ENCODE results near the gene GGA1. TPM values are rescaled to one million over a fixed set of nuclear protein-coding genes. Genes with fewer than 3 reads are reported as not detected.
A peak's percentile ranks its signal among the peaks of the same experiment; 100 is the strongest.

Gene GGA1
- total and polyA plus RNA-seq, 2 donors (not counting 1 experiment from before 2014, with no cell fraction given): 18.0 to 27.9 TPM

DNA sequence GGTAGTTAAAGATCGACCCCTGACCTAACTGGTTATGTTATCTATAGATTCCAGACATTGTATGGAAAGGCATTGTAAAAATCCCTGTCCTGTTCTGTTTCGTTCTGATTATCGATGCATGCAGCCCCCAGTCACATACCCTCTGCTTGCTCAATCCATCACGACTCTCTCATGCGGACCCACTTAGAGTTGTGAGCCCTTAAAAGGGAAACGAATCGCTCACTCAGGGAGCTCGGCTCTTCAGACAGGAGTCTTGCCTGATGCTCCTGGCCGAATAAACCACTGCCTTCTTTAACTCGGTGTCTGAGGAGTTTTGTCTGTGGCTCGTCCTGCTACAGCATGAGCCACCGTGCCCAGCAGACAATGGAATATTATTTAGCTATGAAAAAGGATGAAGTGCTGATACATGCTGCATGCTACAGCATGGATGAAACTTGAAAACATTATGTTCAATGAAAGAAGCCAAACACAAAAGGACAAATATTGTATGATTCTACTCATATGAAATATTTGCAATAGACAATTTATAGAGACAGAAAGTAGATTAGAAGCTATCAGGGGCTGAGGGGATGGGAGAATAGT, 16.7 kb upstream of the GGA1 start:
- no peak overlapping the region for H3K27ac ChIP-seq (ENCODE audit: insufficient read depth, low read length)
- H3K36me3 ChIP-seq (ENCODE audit: control insufficient read depth, insufficient read depth, low read length): no peaks in the 10 kb centered on the region
- no peak overlapping the region for H3K4me2 ChIP-seq (ENCODE audit: extremely low read depth, insufficient read depth, low read length)
- H3K27me3 ChIP-seq (ENCODE audit: control insufficient read depth, insufficient read depth, low read length): peaks cover 2% of the 10 kb centered on the region
- H3K4me3 ChIP-seq (replicated peaks in 1 of 4; ENCODE audit: control extremely low read depth in 1 of 4, insufficient read depth in 1 of 4, low read depth in 3 of 4, low read length in 4 of 4): peak overlapping the region in 2 of 4 experiments; percentile 22 to 32
- no peak overlapping the region for H3K9ac ChIP-seq (ENCODE audit: insufficient read depth, low read length)
- H2AFZ ChIP-seq (ENCODE audit: low read length): no peak overlapping the region
- no peaks in the 10 kb centered on the region for H3K9me3 ChIP-seq (ENCODE audit: control insufficient read depth, insufficient read depth, low read depth, low read length)
- H3K79me2 ChIP-seq (ENCODE audit: control insufficient read depth, insufficient read depth, low read length): no peaks in the 10 kb centered on the region
- no peaks in the 10 kb centered on the region for H4K20me1 ChIP-seq (ENCODE audit: control insufficient read depth, extremely low read depth, insufficient read depth, low read length)
- no peak for DNase-seq (ENCODE audit: low read depth in 2 of 2)
- peaks cover 8% of the 10 kb centered on the region for H3K4me1 ChIP-seq (ENCODE audit: control insufficient read depth, extremely low read depth, insufficient read depth, low read length)
- TF ChIP-seq, protein P1, sequence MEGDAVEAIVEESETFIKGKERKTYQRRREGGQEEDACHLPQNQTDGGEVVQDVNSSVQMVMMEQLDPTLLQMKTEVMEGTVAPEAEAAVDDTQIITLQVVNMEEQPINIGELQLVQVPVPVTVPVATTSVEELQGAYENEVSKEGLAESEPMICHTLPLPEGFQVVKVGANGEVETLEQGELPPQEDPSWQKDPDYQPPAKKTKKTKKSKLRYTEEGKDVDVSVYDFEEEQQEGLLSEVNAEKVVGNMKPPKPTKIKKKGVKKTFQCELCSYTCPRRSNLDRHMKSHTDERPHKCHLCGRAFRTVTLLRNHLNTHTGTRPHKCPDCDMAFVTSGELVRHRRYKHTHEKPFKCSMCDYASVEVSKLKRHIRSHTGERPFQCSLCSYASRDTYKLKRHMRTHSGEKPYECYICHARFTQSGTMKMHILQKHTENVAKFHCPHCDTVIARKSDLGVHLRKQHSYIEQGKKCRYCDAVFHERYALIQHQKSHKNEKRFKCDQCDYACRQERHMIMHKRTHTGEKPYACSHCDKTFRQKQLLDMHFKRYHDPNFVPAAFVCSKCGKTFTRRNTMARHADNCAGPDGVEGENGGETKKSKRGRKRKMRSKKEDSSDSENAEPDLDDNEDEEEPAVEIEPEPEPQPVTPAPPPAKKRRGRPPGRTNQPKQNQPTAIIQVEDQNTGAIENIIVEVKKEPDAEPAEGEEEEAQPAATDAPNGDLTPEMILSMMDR (conservative IDR thresholded peaks at IDR 0.05 in 1 of 2, IDR thresholded peaks at IDR 0.05 in 1 of 2; ENCODE audit: low read depth in 1 of 2, low read length in 2 of 2): no peak
- no peak for TF ChIP-seq EZH2 (IDR thresholded peaks at IDR 0.05; ENCODE audit: low read length, missing control alignments)

DNA sequence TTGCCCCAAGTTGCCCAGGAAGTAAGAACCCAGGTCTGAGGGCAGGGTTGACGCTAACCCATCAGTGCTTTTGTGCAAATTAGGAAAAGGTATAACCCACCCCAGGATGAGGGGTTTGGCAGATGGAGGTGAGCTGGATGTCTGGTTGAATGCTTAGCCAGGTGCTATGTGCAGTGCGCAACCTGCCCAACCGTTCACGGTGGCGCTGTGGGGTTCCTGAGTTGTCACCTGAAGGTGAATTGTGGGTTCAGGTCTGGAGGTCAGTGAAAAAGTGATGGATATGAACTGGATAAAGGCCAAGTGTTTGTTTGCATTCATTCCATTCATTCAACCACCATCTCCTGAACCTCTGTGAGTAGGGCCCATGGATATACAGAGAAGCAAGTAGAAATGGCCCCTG, 14.4 kb upstream of the GGA1 start:
- H3K4me2 ChIP-seq (ENCODE audit: extremely low read depth, insufficient read depth, low read length): no peak overlapping the region
- H3K36me3 ChIP-seq (ENCODE audit: control insufficient read depth, insufficient read depth, low read length): no peaks in the 10 kb centered on the region
- H4K20me1 ChIP-seq (ENCODE audit: control insufficient read depth, extremely low read depth, insufficient read depth, low read length): no peaks in the 10 kb centered on the region
- H3K4me1 ChIP-seq (ENCODE audit: control insufficient read depth, extremely low read depth, insufficient read depth, low read length): peaks cover 8% of the 10 kb centered on the region
- no peak overlapping the region for H3K4me3 ChIP-seq (replicated peaks in 1 of 4; ENCODE audit: control extremely low read depth in 1 of 4, insufficient read depth in 1 of 4, low read depth in 3 of 4, low read length in 4 of 4)
- H3K9me3 ChIP-seq (ENCODE audit: control insufficient read depth, insufficient read depth, low read depth, low read length): no peaks in the 10 kb centered on the region
- TF ChIP-seq EZH2 (IDR thresholded peaks at IDR 0.05; ENCODE audit: low read length, missing control alignments): no peak
- TF ChIP-seq, protein P1 (conservative IDR thresholded peaks at IDR 0.05 in 1 of 2, IDR thresholded peaks at IDR 0.05 in 1 of 2; ENCODE audit: low read depth in 1 of 2, low read length in 2 of 2): no peak
- no peaks in the 10 kb centered on the region for H3K79me2 ChIP-seq (ENCODE audit: control insufficient read depth, insufficient read depth, low read length)
- no peak overlapping the region for H3K9ac ChIP-seq (ENCODE audit: insufficient read depth, low read length)
- H2AFZ ChIP-seq (ENCODE audit: low read length): no peak overlapping the region
- no peaks in the 10 kb centered on the region for H3K27me3 ChIP-seq (ENCODE audit: control insufficient read depth, insufficient read depth, low read length)
- no peak overlapping the region for H3K27ac ChIP-seq (ENCODE audit: insufficient read depth, low read length)
- DNase-seq (ENCODE audit: low read depth in 2 of 2): no peak

DNA sequence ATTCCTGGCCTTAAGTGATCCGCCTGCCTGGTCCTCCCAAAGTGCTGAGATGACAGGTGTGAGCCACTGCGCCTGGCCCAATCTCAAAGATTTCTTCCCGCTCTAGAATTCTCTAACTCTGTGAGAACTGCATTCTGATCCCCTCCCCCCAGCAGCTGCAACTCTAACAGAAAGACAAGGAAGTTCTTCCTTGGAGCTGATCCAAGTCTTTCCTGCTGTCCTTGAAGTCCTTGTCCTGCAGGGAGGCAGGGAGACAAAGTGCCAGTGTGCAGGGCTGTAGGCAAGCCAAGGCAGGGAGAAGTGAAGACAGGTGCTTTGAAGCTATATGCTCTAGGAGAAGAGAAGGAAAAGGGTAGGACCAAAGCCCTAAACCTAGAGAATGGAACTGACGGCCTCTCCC, 9.5 kb upstream of the GGA1 start:
- no peaks in the 10 kb centered on the region for H3K79me2 ChIP-seq (ENCODE audit: control insufficient read depth, insufficient read depth, low read length)
- no peak overlapping the region for H3K4me2 ChIP-seq (ENCODE audit: extremely low read depth, insufficient read depth, low read length)
- no peak overlapping the region for H3K27ac ChIP-seq (ENCODE audit: insufficient read depth, low read length)
- no peak overlapping the region for H3K9ac ChIP-seq (ENCODE audit: insufficient read depth, low read length)
- TF ChIP-seq, protein P1 (conservative IDR thresholded peaks at IDR 0.05 in 1 of 2, IDR thresholded peaks at IDR 0.05 in 1 of 2; ENCODE audit: low read depth in 1 of 2, low read length in 2 of 2): no peak
- TF ChIP-seq EZH2 (IDR thresholded peaks at IDR 0.05; ENCODE audit: low read length, missing control alignments): no peak
- H3K4me1 ChIP-seq (ENCODE audit: control insufficient read depth, extremely low read depth, insufficient read depth, low read length): no peaks in the 10 kb centered on the region
- H3K9me3 ChIP-seq (ENCODE audit: control insufficient read depth, insufficient read depth, low read depth, low read length): no peaks in the 10 kb centered on the region
- H2AFZ ChIP-seq (ENCODE audit: low read length): no peak overlapping the region
- H3K4me3 ChIP-seq (replicated peaks in 1 of 4; ENCODE audit: control extremely low read depth in 1 of 4, insufficient read depth in 1 of 4, low read depth in 3 of 4, low read length in 4 of 4): no peak overlapping the region
- H3K27me3 ChIP-seq (ENCODE audit: control insufficient read depth, insufficient read depth, low read length): no peaks in the 10 kb centered on the region
- no peaks in the 10 kb centered on the region for H3K36me3 ChIP-seq (ENCODE audit: control insufficient read depth, insufficient read depth, low read length)
- no peak for DNase-seq (ENCODE audit: low read depth in 2 of 2)
- no peaks in the 10 kb centered on the region for H4K20me1 ChIP-seq (ENCODE audit: control insufficient read depth, extremely low read depth, insufficient read depth, low read length)
